ENCODE data around the gene SCAP. TPM values are rescaled to one million over a fixed set of nuclear protein-coding genes. Genes with fewer than 3 reads are reported as not detected.

SCAP gene
- total RNA-seq, 1 experiment from 2014 or later, result 115 TPM

DNA sequence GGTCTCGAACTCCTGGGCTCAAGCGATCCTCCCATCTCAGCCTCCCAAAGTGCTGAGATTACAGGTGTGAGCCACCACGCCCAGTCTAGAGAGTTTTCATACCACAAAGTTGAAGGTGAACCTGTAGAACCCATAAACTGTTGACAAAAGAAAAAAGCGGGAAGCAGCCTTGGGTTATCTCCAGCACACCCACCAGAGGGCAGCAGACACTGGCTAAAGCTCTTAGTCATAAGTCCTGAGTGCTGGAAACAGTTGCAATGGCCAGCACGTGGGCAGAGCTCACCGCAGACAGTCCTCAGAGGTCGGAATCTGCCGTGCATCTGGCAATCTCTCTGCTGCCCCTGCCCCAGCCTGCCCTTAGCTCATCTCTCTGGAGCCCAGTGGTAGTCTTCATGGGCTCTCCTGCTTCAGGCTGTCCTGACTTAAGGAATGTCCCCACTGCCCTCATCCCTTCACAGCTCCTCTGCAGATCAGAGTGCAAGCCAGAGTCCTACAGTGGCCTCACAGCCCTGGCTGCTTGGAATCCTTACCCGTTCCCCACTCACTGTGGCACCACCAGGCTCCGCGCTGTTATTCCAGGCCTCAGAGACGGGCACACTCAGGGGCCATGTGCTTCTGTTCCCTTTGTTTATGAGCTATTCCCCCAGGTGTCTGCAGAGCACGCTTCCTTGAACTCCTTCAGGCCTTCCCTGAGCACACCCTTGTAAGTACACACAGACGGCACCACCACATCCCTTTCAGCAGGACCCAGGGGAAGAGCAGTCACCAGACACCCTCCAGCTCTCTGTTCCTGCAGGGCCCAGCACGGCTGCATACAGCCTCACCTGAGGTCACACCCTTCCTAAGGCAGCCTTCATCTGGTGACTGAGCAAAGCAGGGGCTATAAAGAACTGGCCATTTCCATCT lies 46.6 kb upstream of the SCAP start (continued):
- TF ChIP-seq, protein P1, sequence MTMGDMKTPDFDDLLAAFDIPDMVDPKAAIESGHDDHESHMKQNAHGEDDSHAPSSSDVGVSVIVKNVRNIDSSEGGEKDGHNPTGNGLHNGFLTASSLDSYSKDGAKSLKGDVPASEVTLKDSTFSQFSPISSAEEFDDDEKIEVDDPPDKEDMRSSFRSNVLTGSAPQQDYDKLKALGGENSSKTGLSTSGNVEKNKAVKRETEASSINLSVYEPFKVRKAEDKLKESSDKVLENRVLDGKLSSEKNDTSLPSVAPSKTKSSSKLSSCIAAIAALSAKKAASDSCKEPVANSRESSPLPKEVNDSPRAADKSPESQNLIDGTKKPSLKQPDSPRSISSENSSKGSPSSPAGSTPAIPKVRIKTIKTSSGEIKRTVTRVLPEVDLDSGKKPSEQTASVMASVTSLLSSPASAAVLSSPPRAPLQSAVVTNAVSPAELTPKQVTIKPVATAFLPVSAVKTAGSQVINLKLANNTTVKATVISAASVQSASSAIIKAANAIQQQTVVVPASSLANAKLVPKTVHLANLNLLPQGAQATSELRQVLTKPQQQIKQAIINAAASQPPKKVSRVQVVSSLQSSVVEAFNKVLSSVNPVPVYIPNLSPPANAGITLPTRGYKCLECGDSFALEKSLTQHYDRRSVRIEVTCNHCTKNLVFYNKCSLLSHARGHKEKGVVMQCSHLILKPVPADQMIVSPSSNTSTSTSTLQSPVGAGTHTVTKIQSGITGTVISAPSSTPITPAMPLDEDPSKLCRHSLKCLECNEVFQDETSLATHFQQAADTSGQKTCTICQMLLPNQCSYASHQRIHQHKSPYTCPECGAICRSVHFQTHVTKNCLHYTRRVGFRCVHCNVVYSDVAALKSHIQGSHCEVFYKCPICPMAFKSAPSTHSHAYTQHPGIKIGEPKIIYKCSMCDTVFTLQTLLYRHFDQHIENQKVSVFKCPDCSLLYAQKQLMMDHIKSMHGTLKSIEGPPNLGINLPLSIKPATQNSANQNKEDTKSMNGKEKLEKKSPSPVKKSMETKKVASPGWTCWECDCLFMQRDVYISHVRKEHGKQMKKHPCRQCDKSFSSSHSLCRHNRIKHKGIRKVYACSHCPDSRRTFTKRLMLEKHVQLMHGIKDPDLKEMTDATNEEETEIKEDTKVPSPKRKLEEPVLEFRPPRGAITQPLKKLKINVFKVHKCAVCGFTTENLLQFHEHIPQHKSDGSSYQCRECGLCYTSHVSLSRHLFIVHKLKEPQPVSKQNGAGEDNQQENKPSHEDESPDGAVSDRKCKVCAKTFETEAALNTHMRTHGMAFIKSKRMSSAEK (CRISPR knock-in tag; IDR thresholded peaks at IDR 0.05; ENCODE audit: borderline replicate concordance), result 0 out of 2 replicates have a peak, but pooled peaks have one; percentile 68
- no peak; the same call in 1 of the 2 replicates for TF ChIP-seq MYBL2 (CRISPR knock-in tag; IDR thresholded peaks at IDR 0.05)
- no peak for TF ChIP-seq JAZF1 (CRISPR knock-in tag; IDR thresholded peaks at IDR 0.05)
- TF ChIP-seq, protein P2, sequence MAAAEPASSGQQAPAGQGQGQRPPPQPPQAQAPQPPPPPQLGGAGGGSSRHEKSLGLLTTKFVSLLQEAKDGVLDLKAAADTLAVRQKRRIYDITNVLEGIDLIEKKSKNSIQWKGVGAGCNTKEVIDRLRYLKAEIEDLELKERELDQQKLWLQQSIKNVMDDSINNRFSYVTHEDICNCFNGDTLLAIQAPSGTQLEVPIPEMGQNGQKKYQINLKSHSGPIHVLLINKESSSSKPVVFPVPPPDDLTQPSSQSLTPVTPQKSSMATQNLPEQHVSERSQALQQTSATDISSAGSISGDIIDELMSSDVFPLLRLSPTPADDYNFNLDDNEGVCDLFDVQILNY (CRISPR knock-in tag; IDR thresholded peaks at IDR 0.05), result peak; percentile 57; the same call in 1 of the 2 replicates
- no peak for TF ChIP-seq ZNF219 (CRISPR knock-in tag; IDR thresholded peaks at IDR 0.05; ENCODE audit: borderline replicate concordance)
- TF ChIP-seq, protein P3, sequence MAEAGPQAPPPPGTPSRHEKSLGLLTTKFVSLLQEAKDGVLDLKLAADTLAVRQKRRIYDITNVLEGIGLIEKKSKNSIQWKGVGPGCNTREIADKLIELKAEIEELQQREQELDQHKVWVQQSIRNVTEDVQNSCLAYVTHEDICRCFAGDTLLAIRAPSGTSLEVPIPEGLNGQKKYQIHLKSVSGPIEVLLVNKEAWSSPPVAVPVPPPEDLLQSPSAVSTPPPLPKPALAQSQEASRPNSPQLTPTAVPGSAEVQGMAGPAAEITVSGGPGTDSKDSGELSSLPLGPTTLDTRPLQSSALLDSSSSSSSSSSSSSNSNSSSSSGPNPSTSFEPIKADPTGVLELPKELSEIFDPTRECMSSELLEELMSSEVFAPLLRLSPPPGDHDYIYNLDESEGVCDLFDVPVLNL (CRISPR knock-in tag; IDR thresholded peaks at IDR 0.05; ENCODE audit: borderline replicate concordance, low read depth), result no peak
- TF ChIP-seq, protein P4, sequence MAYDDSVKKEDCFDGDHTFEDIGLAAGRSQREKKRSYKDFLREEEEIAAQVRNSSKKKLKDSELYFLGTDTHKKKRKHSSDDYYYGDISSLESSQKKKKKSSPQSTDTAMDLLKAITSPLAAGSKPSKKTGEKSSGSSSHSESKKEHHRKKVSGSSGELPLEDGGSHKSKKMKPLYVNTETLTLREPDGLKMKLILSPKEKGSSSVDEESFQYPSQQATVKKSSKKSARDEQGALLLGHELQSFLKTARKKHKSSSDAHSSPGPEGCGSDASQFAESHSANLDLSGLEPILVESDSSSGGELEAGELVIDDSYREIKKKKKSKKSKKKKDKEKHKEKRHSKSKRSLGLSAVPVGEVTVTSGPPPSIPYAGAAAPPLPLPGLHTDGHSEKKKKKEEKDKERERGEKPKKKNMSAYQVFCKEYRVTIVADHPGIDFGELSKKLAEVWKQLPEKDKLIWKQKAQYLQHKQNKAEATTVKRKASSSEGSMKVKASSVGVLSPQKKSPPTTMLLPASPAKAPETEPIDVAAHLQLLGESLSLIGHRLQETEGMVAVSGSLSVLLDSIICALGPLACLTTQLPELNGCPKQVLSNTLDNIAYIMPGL (CRISPR knock-in tag; IDR thresholded peaks at IDR 0.05), result peak; percentile 37; the same call in 1 of the 2 replicates
- TF ChIP-seq, protein P5, sequence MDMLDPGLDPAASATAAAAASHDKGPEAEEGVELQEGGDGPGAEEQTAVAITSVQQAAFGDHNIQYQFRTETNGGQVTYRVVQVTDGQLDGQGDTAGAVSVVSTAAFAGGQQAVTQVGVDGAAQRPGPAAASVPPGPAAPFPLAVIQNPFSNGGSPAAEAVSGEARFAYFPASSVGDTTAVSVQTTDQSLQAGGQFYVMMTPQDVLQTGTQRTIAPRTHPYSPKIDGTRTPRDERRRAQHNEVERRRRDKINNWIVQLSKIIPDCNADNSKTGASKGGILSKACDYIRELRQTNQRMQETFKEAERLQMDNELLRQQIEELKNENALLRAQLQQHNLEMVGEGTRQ (CRISPR knock-in tag; IDR thresholded peaks at IDR 0.05), result peak; percentile 70
- 0 out of 2 replicates have a peak, but pooled peaks have one; percentile 76 for TF ChIP-seq CREB1 (CRISPR knock-in tag; IDR thresholded peaks at IDR 0.05)
- TF ChIP-seq ZNF232 (CRISPR knock-in tag; IDR thresholded peaks at IDR 0.05), result peak; percentile 76; the same call in 1 of the 2 replicates

DNA sequence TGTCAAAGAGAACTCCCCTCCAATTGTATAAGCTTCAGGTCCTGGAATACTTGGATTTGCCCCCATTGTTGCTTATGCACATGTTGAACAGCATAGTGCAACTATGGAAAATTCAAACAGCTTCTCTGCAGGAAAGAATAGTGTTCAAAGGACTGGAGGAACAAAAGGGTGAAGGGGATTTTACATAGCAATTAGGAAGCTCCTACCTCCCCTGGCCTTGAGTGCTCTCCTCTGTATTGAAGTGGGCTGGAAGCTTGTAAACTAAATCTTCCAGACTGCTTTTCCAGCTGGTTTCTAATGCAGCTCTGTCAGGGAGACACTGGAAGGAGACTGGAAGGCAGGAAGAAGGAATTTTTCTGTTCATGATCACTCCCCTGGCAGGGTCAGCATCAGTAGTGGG lies 45.0 kb upstream of the SCAP start:
- H3K9me3 Mint-ChIP-seq, result no peaks in the 10 kb centered on the region
- DNase-seq (ENCODE audit: low spot score) (no peak), ATAC-seq (peak; percentile 33)
- no peaks in the 10 kb centered on the region for H3K36me3 Mint-ChIP-seq
- peaks cover 22% of the 10 kb centered on the region for H3K4me1 Mint-ChIP-seq
- H3K27ac Mint-ChIP-seq, result peak overlapping the region; percentile 73
- TF ChIP-seq RELA (CRISPR knock-in tag; IDR thresholded peaks at IDR 0.05; ENCODE audit: borderline replicate concordance) (no peak), CREB1 (CRISPR knock-in tag; IDR thresholded peaks at IDR 0.05) (no peak)
- TF ChIP-seq, protein P6, sequence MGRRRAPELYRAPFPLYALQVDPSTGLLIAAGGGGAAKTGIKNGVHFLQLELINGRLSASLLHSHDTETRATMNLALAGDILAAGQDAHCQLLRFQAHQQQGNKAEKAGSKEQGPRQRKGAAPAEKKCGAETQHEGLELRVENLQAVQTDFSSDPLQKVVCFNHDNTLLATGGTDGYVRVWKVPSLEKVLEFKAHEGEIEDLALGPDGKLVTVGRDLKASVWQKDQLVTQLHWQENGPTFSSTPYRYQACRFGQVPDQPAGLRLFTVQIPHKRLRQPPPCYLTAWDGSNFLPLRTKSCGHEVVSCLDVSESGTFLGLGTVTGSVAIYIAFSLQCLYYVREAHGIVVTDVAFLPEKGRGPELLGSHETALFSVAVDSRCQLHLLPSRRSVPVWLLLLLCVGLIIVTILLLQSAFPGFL (CRISPR knock-in tag; IDR thresholded peaks at IDR 0.05; ENCODE audit: borderline replicate concordance), result no peak
- ChIA-PET CTCF (interaction anchor here (0.7 to 3.0 kb wide), 15 partner anchors 21 to 637 kb away, joined by 3 to 21 read pairs (median 4); no protein-coding TSS in a partner anchor), POLR2A (no interaction called here)
- H3K27me3 Mint-ChIP-seq (ENCODE audit: low read depth), result peaks cover 19% of the 10 kb centered on the region
- H3K4me3 Mint-ChIP-seq, result no peak overlapping the region
